ENCODE measurements around the gene MYNN. TPM values are rescaled to one million over a fixed set of nuclear protein-coding genes. Genes with fewer than 3 reads are reported as not detected.

Gene MYNN
- total and polyA plus RNA-seq, 9 of the 15 experiments (the other 6 are each of a cell fraction or from before 2014, with no cell fraction given): 10.4 to 35.7 (median 21.3) TPM

GRCh38 chr3:169835533-169835932 is 62.3 kb downstream of the MYNN start (continued):
- TF ChIP-seq SMARCA5 (IDR thresholded peaks at IDR 0.05) (no peak), FOXA1 (IDR thresholded peaks at IDR 0.05; ENCODE audit: borderline replicate concordance) (no peak)

GRCh38 chr3:169836078-169836941 is 63.1 kb downstream of the MYNN start:
- WGBS (ENCODE audit: insufficient coverage, low coverage, missing lambda C conversion rate): 28% methylated on average over 5 of the region's 5 CpGs
- FAIRE-seq: no peak
- peak; percentile 57; the same call in 2 of the 3 replicates for ATAC-seq
- CTCF ChIA-PET (ENCODE audit: low intra/inter-chr PET ratio): no interaction called here
- Histone ChIP-seq H3K36me3 (ENCODE audit: control insufficient read depth, insufficient read depth, low read length) (no peaks in the 10 kb centered on the region), H3K9me3 (replicated peaks; ENCODE audit: control insufficient read depth, insufficient read depth, low read depth, low read length) (no peaks in the 10 kb centered on the region), H3K27me3 (ENCODE audit: control insufficient read depth in 2 of 2, insufficient read depth in 2 of 2, low read length in 2 of 2) (peaks cover 0 to 6% of the 10 kb centered on the region in 2 experiments; a peak in 3 of 5 replicates), H2AFZ (ENCODE audit: low read depth, low read length) (peak overlapping the region; percentile 22; the same call in 1 of the 2 replicates), H3K4me1 (replicated peaks in 1 of 2; ENCODE audit: control insufficient read depth in 2 of 2, insufficient read depth in 2 of 2, low read length in 2 of 2) (no peaks in the 10 kb centered on the region), H3K9me1 (ENCODE audit: control insufficient read depth, insufficient read depth, low read length) (no peaks in the 10 kb centered on the region), H3K27ac (ENCODE audit: extremely low read depth, low read depth, low read length) (no peak overlapping the region), H3K79me2 (ENCODE audit: control insufficient read depth, insufficient read depth, low read length) (no peaks in the 10 kb centered on the region), H3K4me2 (ENCODE audit: insufficient read depth, low read length) (no peak overlapping the region), H3K9ac (ENCODE audit: insufficient read depth in 1 of 2, low read depth in 2 of 2, low read length in 2 of 2) (no peak overlapping the region; a peak in 1 of 4 replicates), H3K4me3 (no peak overlapping the region), H4K20me1 (replicated peaks; ENCODE audit: control insufficient read depth, insufficient read depth, low read length) (no peaks in the 10 kb centered on the region)
- in situ Hi-C loops (cut with MboI) (no loop called here), intact Hi-C loops (cut with micrococcal nuclease) (no loop called here)
- no peak for DNase-seq (ENCODE audit: extremely low read depth in 1 of 4, low spot score in 3 of 4)
- POLR2A ChIA-PET: no interaction called here
- BruUV-seq (replicated peaks): no TSS peak
- TF ChIP-seq NR3C1 (CRISPR knock-in tag; IDR thresholded peaks at IDR 0.05): no peak
- no peak for TF ChIP-seq ZNF23 (CRISPR knock-in tag; IDR thresholded peaks at IDR 0.05)
- TF ChIP-seq VEZF1 (CRISPR knock-in tag; IDR thresholded peaks at IDR 0.05): no peak
- TF ChIP-seq SMAD2 (IDR thresholded peaks at IDR 0.05; ENCODE audit: low read depth, low read length): no peak
- no peak for TF ChIP-seq RREB1 (CRISPR knock-in tag; IDR thresholded peaks at IDR 0.05)

Data from K562 (cell line).